ENCODE measurements around the gene PIP4K2A.

DNA sequence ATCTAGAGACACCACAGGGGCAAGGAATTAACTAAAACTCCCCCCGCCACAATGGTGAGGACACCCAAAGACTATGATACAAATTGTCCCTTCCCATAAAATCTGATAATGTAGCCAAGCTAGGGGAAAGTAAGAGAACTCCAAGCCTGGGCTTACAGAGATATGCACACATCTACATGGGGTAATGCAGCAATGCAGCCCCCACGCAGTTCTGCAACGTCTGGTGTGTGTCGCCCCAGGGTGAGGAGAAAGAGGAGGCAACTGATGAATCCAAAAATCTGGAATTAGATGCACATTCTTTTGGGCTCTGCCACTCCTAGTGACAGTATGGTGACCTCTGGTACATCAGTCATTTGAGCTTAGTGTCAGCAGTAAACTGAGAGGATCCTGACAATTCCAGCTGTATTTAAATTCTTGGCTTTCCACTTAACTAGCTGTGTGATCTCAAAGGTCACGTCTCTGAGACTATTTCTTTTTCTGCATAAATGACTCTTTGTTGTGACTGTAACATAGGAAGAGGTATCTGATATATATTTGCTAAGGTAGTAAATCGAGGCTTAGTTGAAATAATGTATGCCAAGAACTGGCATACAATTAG is 51.5 kb downstream of the PIP4K2A start:
- TF ChIP-seq, protein P1, sequence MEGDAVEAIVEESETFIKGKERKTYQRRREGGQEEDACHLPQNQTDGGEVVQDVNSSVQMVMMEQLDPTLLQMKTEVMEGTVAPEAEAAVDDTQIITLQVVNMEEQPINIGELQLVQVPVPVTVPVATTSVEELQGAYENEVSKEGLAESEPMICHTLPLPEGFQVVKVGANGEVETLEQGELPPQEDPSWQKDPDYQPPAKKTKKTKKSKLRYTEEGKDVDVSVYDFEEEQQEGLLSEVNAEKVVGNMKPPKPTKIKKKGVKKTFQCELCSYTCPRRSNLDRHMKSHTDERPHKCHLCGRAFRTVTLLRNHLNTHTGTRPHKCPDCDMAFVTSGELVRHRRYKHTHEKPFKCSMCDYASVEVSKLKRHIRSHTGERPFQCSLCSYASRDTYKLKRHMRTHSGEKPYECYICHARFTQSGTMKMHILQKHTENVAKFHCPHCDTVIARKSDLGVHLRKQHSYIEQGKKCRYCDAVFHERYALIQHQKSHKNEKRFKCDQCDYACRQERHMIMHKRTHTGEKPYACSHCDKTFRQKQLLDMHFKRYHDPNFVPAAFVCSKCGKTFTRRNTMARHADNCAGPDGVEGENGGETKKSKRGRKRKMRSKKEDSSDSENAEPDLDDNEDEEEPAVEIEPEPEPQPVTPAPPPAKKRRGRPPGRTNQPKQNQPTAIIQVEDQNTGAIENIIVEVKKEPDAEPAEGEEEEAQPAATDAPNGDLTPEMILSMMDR (IDR thresholded peaks at IDR 0.05; ENCODE audit: low read depth, low read length), result no peak
- TF ChIP-seq EZH2phosphoT487 (IDR thresholded peaks at IDR 0.05; ENCODE audit: low read depth), result no peak
